IMR-90 (cell line): Measurements from ENCODE around the gene SUDS3. TPM values are rescaled to one million over a fixed set of nuclear protein-coding genes. Genes with fewer than 3 reads are reported as not detected.
A peak's percentile ranks its signal among the peaks of the same experiment; 100 is the strongest.

Experiments
- ATAC-seq: fragments of 200-7000 bp; cut with Tn5 transposase; 2 replicates; pipeline ENCODE4 v1.9.1; 2020; ENCODE audit warnings: low read depth, mild to moderate bottlenecking, moderate library complexity
- BruUV-seq: library from RNA; stranded (reverse); fragments of 400-500 nt; replicated peaks from 2 replicates; lab custom pipeline; 2021; lab: Mats Ljungman, UMichigan
- CTCF ChIA-PET: fragments of 300-600 bp; formaldehyde crosslinking; extraction: SDS; loops from one replicate; lab custom pipeline; 2021; ENCODE audit warnings: antibody characterized with exemption; lab: Yijun Ruan, JAX
- POLR2A ChIA-PET: fragments of 300-600 bp; sonication (Branson Sonifier 250); formaldehyde crosslinking; loops from one replicate; lab custom pipeline; 2022; ENCODE audit warnings: antibody characterized with exemption; ENCODE audit not compliant: unreplicated experiment; lab: Charles Lee
- DNase-seq: peaks from one replicate; pipeline ENCODE4 v3.0.0; 2013
- H2AFZ ChIP-seq: replicated peaks from 2 replicates; pipeline ENCODE3; 2013; ENCODE audit warnings: low read length, mild to moderate bottlenecking; ENCODE audit not compliant: poor library complexity
- H2AK5ac ChIP-seq: 2 replicates; pipeline ENCODE4 v1.6.1; 2013; ENCODE audit warnings: low read depth, low read length, inconsistent platforms
- H2AK9ac ChIP-seq: replicated peaks from 2 replicates; pipeline ENCODE3; 2013; ENCODE audit warnings: mild to moderate bottlenecking, low read depth, low read length, moderate library complexity; ENCODE audit not compliant: poor library complexity
- H2BK120ac ChIP-seq: 2 replicates; pipeline ENCODE4 v1.6.1; 2013; ENCODE audit warnings: low read depth, low read length, inconsistent platforms
- H2BK15ac ChIP-seq: 3 replicates; pipeline ENCODE4 v1.6.1; 2013; ENCODE audit warnings: low read depth, low read length, inconsistent platforms
- H2BK20ac ChIP-seq: 2 replicates; pipeline ENCODE4 v1.6.1; 2013; ENCODE audit warnings: low read depth, mild to moderate bottlenecking, inconsistent platforms, low read length, moderate library complexity
- H2BK5ac ChIP-seq: 2 replicates; pipeline ENCODE4 v1.6.1; 2013; ENCODE audit warnings: mild to moderate bottlenecking, low read depth, low read length, inconsistent platforms; ENCODE audit not compliant: poor library complexity, severe bottlenecking
- H3K14ac ChIP-seq: replicated peaks from 2 replicates; pipeline ENCODE4 v1.6.1; 2013; ENCODE audit warnings: low read depth, low read length, inconsistent platforms
- H3K18ac ChIP-seq: 2 replicates; pipeline ENCODE4 v1.6.1; 2013; ENCODE audit warnings: low read depth, low read length, control low read depth
- H3K23ac ChIP-seq: 2 replicates; pipeline ENCODE4 v1.6.1; 2013; ENCODE audit warnings: low read depth, low read length, inconsistent platforms
- H3K27ac ChIP-seq: 2 replicates; pipeline ENCODE4 v1.5.1; 2013; ENCODE audit warnings: mild to moderate bottlenecking, control low read depth, low read length; ENCODE audit not compliant: insufficient read depth
- H3K27me3 ChIP-seq: 2 replicates; pipeline ENCODE4 v1.6.1; 2013; ENCODE audit warnings: low read length; ENCODE audit not compliant: control insufficient read depth, insufficient read depth
- H3K36me3 ChIP-seq: 2 replicates; pipeline ENCODE4 v1.6.1; 2013; ENCODE audit warnings: low read length, mixed read lengths; ENCODE audit not compliant: control insufficient read depth, insufficient read depth
- H3K4ac ChIP-seq: 2 replicates; pipeline ENCODE4 v1.6.1; 2013; ENCODE audit warnings: low read depth, low read length, inconsistent platforms
- H3K4me1 ChIP-seq: 2 replicates; pipeline ENCODE4 v1.6.1; 2013; ENCODE audit warnings: low read length, mixed read lengths; ENCODE audit not compliant: control insufficient read depth, insufficient read depth
- H3K4me2 ChIP-seq: 2 replicates; pipeline ENCODE4 v1.6.1; 2013; ENCODE audit warnings: low read depth, mild to moderate bottlenecking, control low read depth, low read length, moderate library complexity
- H3K4me3 ChIP-seq: 2 replicates; pipeline ENCODE4 v1.5.1; 2013; ENCODE audit warnings: low read depth, mild to moderate bottlenecking, control low read depth, low read length, moderate library complexity; ENCODE audit not compliant: insufficient read depth
- H3K56ac ChIP-seq: 2 replicates; pipeline ENCODE4 v1.6.1; 2013; ENCODE audit warnings: low read length, inconsistent platforms; ENCODE audit not compliant: insufficient read depth; ENCODE audit errors: extremely low read depth
- H3K79me1 ChIP-seq, 2 experiments: 2 replicates each; pipeline ENCODE4 v1.6.1; 2013; ENCODE audit warnings: low read length in 2 of 2, inconsistent platforms in 1 of 2, low read depth in 1 of 2
- H3K9ac ChIP-seq: 2 replicates; pipeline ENCODE4 v1.6.1; 2013; ENCODE audit warnings: low read depth, low read length, control low read depth
- H3K9me1 ChIP-seq: 2 replicates; pipeline ENCODE4 v1.6.1; 2013; ENCODE audit warnings: low read length, inconsistent platforms; ENCODE audit not compliant: insufficient read depth
- H3K9me3 ChIP-seq: 2 replicates; pipeline ENCODE4 v1.6.1; 2013; ENCODE audit warnings: low read length; ENCODE audit not compliant: control insufficient read depth, insufficient read depth
- H4K20me1 ChIP-seq: 2 replicates; pipeline ENCODE4 v1.6.1; 2013; ENCODE audit warnings: low read length, inconsistent platforms; ENCODE audit not compliant: insufficient read depth
- H4K5ac ChIP-seq: 2 replicates; pipeline ENCODE4 v1.6.1; 2013; ENCODE audit warnings: mild to moderate bottlenecking, low read depth, low read length, control low read depth
- H4K8ac ChIP-seq, 2 experiments: 2 replicates each; pipeline ENCODE4 v1.6.1; 2013; ENCODE audit warnings: low read depth in 2 of 2, low read length in 2 of 2, control low read depth in 1 of 2, inconsistent platforms in 1 of 2
- H4K91ac ChIP-seq: 2 replicates; pipeline ENCODE4 v1.6.1; 2013; ENCODE audit warnings: low read depth, low read length, inconsistent platforms; ENCODE audit not compliant: insufficient read depth
- CEBPB ChIP-seq: IDR thresholded peaks from 2 replicates; pipeline ENCODE4 v1.6.1; 2012; ENCODE audit warnings: low read depth, low read length, improper control_type of control experiment
- CHD1 ChIP-seq: IDR thresholded peaks from 2 replicates; pipeline ENCODE4 v1.6.1; 2012; ENCODE audit warnings: low read depth, low read length, improper control_type of control experiment
- FOS ChIP-seq: fragments of 150-350 bp; IDR thresholded peaks from 2 replicates; pipeline ENCODE4 v1.6.1; 2016; ENCODE audit warnings: low read depth, low read length
- MAFK ChIP-seq: IDR thresholded peaks from 2 replicates; pipeline ENCODE4 v1.6.1; 2012; ENCODE audit warnings: low read depth, low read length, improper control_type of control experiment
- POLR2A ChIP-seq: IDR thresholded peaks from 2 replicates; pipeline ENCODE4 v1.6.1; 2012; ENCODE audit warnings: mild to moderate bottlenecking, low read depth, low read length
- RFX5 ChIP-seq: IDR thresholded peaks from 2 replicates; pipeline ENCODE4 v1.8.0; 2012; ENCODE audit warnings: low read depth, mild to moderate bottlenecking, low read length, moderate library complexity
- WGBS, 2 experiments: methylation state at CpG; one replicate each; pipeline versions ENCODE4 v1.1.5 to v1.1.7; 2013; ENCODE audit warnings: missing lambda C conversion rate in 2 of 2; ENCODE audit not compliant: insufficient read length in 1 of 2; ENCODE audit errors: extremely low coverage in 2 of 2; 5-methylcytosine and 5-hydroxymethylcytosine counted together
- dilution Hi-C: fragments of 300-500 bp; cut with HindIII; formaldehyde crosslinking; loops from one replicate; pipeline ENCODE4 v1.14.3; 2018; ENCODE audit warnings: low sequenced_read_pairs; ENCODE audit not compliant: unreplicated experiment
- in situ Hi-C: fragments of 300-500 bp; cut with MboI; formaldehyde crosslinking; loops from 3 replicates; pipeline ENCODE4 v1.14.3; 2019; ENCODE audit warnings: low sequenced_read_pairs, inconsistent platforms, mixed read lengths
- intact Hi-C: fragments of 100-400 bp; cut with micrococcal nuclease; formaldehyde crosslinking; loops from 2 replicates; pipeline ENCODE4 v1.10.0; 2022
- polyA plus RNA-seq, 3 experiments: library from polyadenylated mRNA; depleted of rRNA; stranded (reverse); fragments of >200 nt; gene quantifications; 2 replicates each; pipeline ENCODE4 v1.2.3, GENCODE V29; 2012; ENCODE audit warnings: low replicate concordance in 1 of 3
- total RNA-seq: library from RNA; depleted of rRNA; stranded (reverse); fragments of >200 nt; gene quantifications from 2 replicates; pipeline ENCODE4 v1.2.3, GENCODE V29; 2012
- TF ChIP-seq, protein P1 (sequence below): conservative IDR thresholded peaks from 2 replicates; pipeline ENCODE4 v1.5.1; 2012; ENCODE audit warnings: mild to moderate bottlenecking, low read depth, low read length, improper control_type of control experiment

Gene SUDS3
- total and polyA plus RNA-seq, 2 of the 4 experiments (the other 2 are of a cell fraction), result 13.4 to 13.8 TPM

GRCh38 chr12:118375348-118375747, 1.0 kb upstream of the SUDS3 start:
- ATAC-seq (no peak), DNase-seq (no peak)
- Histone ChIP-seq H3K4me2 (no peak overlapping the region), H4K20me1 (peaks cover 8% of the 10 kb centered on the region), H4K8ac (peak overlapping the region; percentile 55 to 91; a peak in 2 of 4 replicates), H3K4ac (no peak overlapping the region), H2AFZ (no peak overlapping the region), H3K9me3 (no peaks in the 10 kb centered on the region), H3K23ac (no peak overlapping the region), H3K9ac (no peak overlapping the region), H3K4me1 (peaks cover 1% of the 10 kb centered on the region; the same call in 1 of the 2 replicates), H3K27ac (no peak overlapping the region), H2BK5ac (no peak overlapping the region), H3K27me3 (no peaks in the 10 kb centered on the region), H2BK120ac (no peak overlapping the region), H2BK15ac (no peak overlapping the region), H3K18ac (no peak overlapping the region), H2AK5ac (no peak overlapping the region), H2AK9ac (no peak overlapping the region), H3K14ac (no peak overlapping the region), H3K56ac (no peak overlapping the region), H4K91ac (no peak overlapping the region), H3K79me1 (peaks cover 9 to 28% of the 10 kb centered on the region in 2 experiments), H2BK20ac (no peak overlapping the region), H3K4me3 (no peak overlapping the region), H4K5ac (no peak overlapping the region), H3K36me3 (peaks cover 4% of the 10 kb centered on the region; the same call in 1 of the 2 replicates), H3K9me1 (no peaks in the 10 kb centered on the region)
- in situ Hi-C loops (loop anchor here (25.0 kb wide), 1 partner anchor 338 kb away; no protein-coding TSS in a partner anchor), dilution Hi-C loops (no loop called here), intact Hi-C loops (loop anchor here (5.0 kb wide), 2 partner anchors 313 to 498 kb away; partner anchors contain the start of gene WSB2)
- no TSS peak for BruUV-seq
- ChIA-PET POLR2A (no interaction called here), CTCF (interaction anchor here (0.6 to 3.7 kb wide), 26 partner anchors 10 to 813 kb away, joined by 3 to 65 read pairs (median 4); partner anchors contain the start of gene PEBP1)
- TF ChIP-seq CHD1 (no peak), RFX5 (no peak), POLR2A (no peak), MAFK (no peak), CEBPB (no peak), FOS (no peak)
- TF ChIP-seq, protein P1, sequence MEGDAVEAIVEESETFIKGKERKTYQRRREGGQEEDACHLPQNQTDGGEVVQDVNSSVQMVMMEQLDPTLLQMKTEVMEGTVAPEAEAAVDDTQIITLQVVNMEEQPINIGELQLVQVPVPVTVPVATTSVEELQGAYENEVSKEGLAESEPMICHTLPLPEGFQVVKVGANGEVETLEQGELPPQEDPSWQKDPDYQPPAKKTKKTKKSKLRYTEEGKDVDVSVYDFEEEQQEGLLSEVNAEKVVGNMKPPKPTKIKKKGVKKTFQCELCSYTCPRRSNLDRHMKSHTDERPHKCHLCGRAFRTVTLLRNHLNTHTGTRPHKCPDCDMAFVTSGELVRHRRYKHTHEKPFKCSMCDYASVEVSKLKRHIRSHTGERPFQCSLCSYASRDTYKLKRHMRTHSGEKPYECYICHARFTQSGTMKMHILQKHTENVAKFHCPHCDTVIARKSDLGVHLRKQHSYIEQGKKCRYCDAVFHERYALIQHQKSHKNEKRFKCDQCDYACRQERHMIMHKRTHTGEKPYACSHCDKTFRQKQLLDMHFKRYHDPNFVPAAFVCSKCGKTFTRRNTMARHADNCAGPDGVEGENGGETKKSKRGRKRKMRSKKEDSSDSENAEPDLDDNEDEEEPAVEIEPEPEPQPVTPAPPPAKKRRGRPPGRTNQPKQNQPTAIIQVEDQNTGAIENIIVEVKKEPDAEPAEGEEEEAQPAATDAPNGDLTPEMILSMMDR, result no peak
- 53% methylated on average over 3 of the region's 10 CpGs; no CpG with 5 or more reads in 1 of the 2 experiments for WGBS, 2 experiments
